Urinary bladder (tissue), 4 donors: Measurements from ENCODE around the gene VPS35L. TPM values are rescaled to one million over a fixed set of nuclear protein-coding genes. Genes with fewer than 3 reads are reported as not detected.

ENCODE experiments used
- DNase-seq: peaks from one replicate; pipeline ENCODE4 v3.0.0-alpha.2; 2015; ENCODE audit errors: extremely low spot score
- H3K27ac ChIP-seq: one replicate; pipeline ENCODE4 v1.5.1; 2013; ENCODE audit warnings: low read depth, mild to moderate bottlenecking, moderate library complexity
- H3K36me3 ChIP-seq: one replicate; pipeline ENCODE4 v1.6.1; 2013; ENCODE audit warnings: mild to moderate bottlenecking, moderate library complexity; ENCODE audit not compliant: insufficient read depth
- H3K4me1 ChIP-seq: one replicate; pipeline ENCODE4 v1.6.1; 2013; ENCODE audit warnings: mild to moderate bottlenecking, moderate library complexity; ENCODE audit not compliant: insufficient read depth
- H3K4me3 ChIP-seq: one replicate; pipeline ENCODE4 v1.5.1; 2013; ENCODE audit warnings: low read depth, low read length
- WGBS: extraction: QIAGEN DNeasy Blood & Tissue Kit; methylation state at CpG from one replicate; pipeline ENCODE4 v1.1.7; 2013; 5-methylcytosine and 5-hydroxymethylcytosine counted together
- polyA plus RNA-seq: library from polyadenylated mRNA; stranded (reverse); fragments of 200-250 nt; gene quantifications from one replicate; pipeline ENCODE4 v1.2.3, GENCODE V29; 2013
- total RNA-seq: library from RNA; depleted of rRNA; stranded (reverse); fragments of >200 nt; gene quantifications from one replicate; pipeline ENCODE4 v1.2.3, GENCODE V29; 2014
- donor health status: healthy with polysubstance abuse.
- donor health status: healthy.

Gene VPS35L
- total and polyA plus RNA-seq, 2 donors, result 33.8 to 46.3 TPM

GRCh38 chr16:19688396-19689024 is 133.0 kb downstream of the VPS35L start:
- 90% methylated on average over 18 of the region's 18 CpGs for WGBS
- H3K4me3 ChIP-seq, result no peak overlapping the region
- no peak overlapping the region for H3K27ac ChIP-seq
- no peaks in the 10 kb centered on the region for H3K4me1 ChIP-seq
- no peak for DNase-seq
- no peaks in the 10 kb centered on the region for H3K36me3 ChIP-seq

GRCh38 chr16:19689342-19689741 is 133.8 kb downstream of the VPS35L start:
- DNase-seq, result no peak
- 97% methylated on average over 5 of the region's 5 CpGs for WGBS
- Histone ChIP-seq H3K27ac (no peak overlapping the region), H3K4me3 (no peak overlapping the region), H3K36me3 (no peaks in the 10 kb centered on the region), H3K4me1 (no peaks in the 10 kb centered on the region)

GRCh38 chr16:19690196-19690595 is 134.7 kb downstream of the VPS35L start:
- Histone ChIP-seq H3K4me3 (no peak overlapping the region), H3K27ac (no peak overlapping the region), H3K36me3 (no peaks in the 10 kb centered on the region), H3K4me1 (no peaks in the 10 kb centered on the region)
- DNase-seq, result no peak
- WGBS, result 67% methylated on average over 4 of the region's 4 CpGs

GRCh38 chr16:19691161-19691711 is 135.7 kb downstream of the VPS35L start:
- no peaks in the 10 kb centered on the region for H3K36me3 ChIP-seq
- WGBS, result 83% methylated on average over 14 of the region's 14 CpGs

GRCh38 chr16:19694989-19695388 is 139.5 kb downstream of the VPS35L start:
- DNase-seq, result no peak
- Histone ChIP-seq H3K36me3 (no peaks in the 10 kb centered on the region), H3K4me3 (no peak overlapping the region), H3K4me1 (no peaks in the 10 kb centered on the region), H3K27ac (no peak overlapping the region)
- WGBS, result 95% methylated on average over 8 of the region's 8 CpGs

More at GRCh38 chr16:19691161-19691711, 135.7 kb downstream of the VPS35L start:
- Histone ChIP-seq H3K4me1 (no peaks in the 10 kb centered on the region), H3K27ac (no peak overlapping the region), H3K4me3 (no peak overlapping the region)
- DNase-seq, result no peak

GRCh38 chr16:19696328-19696727 is 140.8 kb downstream of the VPS35L start:
- no peaks in the 10 kb centered on the region for H3K4me1 ChIP-seq
- H3K4me3 ChIP-seq, result no peak overlapping the region
- DNase-seq, result peak; percentile 56
- H3K27ac ChIP-seq, result no peak overlapping the region
- whole genome bisulfite sequencing, result 19% methylated on average over 10 of the region's 10 CpGs
- H3K36me3 ChIP-seq, result no peaks in the 10 kb centered on the region

- Histone ChIP-seq H3K27ac (peak overlapping the region; percentile 32), H3K4me1 (no peaks in the 10 kb centered on the region), H3K4me3 (no peak overlapping the region), H3K36me3 (no peaks in the 10 kb centered on the region)
- DNase-seq, result no peak
- WGBS, result 91% methylated on average over 15 of the region's 15 CpGs
Measured at GRCh38 chr16:19696961-19697360, 141.5 kb downstream of the VPS35L start.

GRCh38 chr16:19697756-19698318 is 142.3 kb downstream of the VPS35L start:
- no peaks in the 10 kb centered on the region for H3K4me1 ChIP-seq
- 83% methylated on average over 8 of the region's 8 CpGs for WGBS
- H3K27ac ChIP-seq, result no peak overlapping the region
- no peak for DNase-seq
- H3K36me3 ChIP-seq, result no peaks in the 10 kb centered on the region
- no peak overlapping the region for H3K4me3 ChIP-seq

GRCh38 chr16:19698480-19699465 is 143.3 kb downstream of the VPS35L start:
- no peak overlapping the region for H3K27ac ChIP-seq
- no peaks in the 10 kb centered on the region for H3K36me3 ChIP-seq
- H3K4me1 ChIP-seq, result no peaks in the 10 kb centered on the region
- DNase-seq, result no peak
- 88% methylated on average over 19 of the region's 19 CpGs for WGBS
- no peak overlapping the region for H3K4me3 ChIP-seq

GRCh38 chr16:19699472-19699871 is 144.0 kb downstream of the VPS35L start:
- Histone ChIP-seq H3K27ac (no peak overlapping the region), H3K36me3 (no peaks in the 10 kb centered on the region), H3K4me3 (no peak overlapping the region), H3K4me1 (no peaks in the 10 kb centered on the region)
- WGBS, result 96% methylated on average over 8 of the region's 8 CpGs
- DNase-seq, result no peak

- no peak overlapping the region for H3K4me3 ChIP-seq
- H3K4me1 ChIP-seq, result no peaks in the 10 kb centered on the region
- WGBS, result 62% methylated on average over 6 of the region's 6 CpGs
- no peaks in the 10 kb centered on the region for H3K36me3 ChIP-seq
- H3K27ac ChIP-seq, result no peak overlapping the region
- DNase-seq, result no peak
Measured at GRCh38 chr16:19700319-19700781, 144.8 kb downstream of the VPS35L start.

- WGBS, result 85% methylated on average over 3 of the region's 3 CpGs
- no peak for DNase-seq
- Histone ChIP-seq H3K27ac (no peak overlapping the region), H3K36me3 (no peaks in the 10 kb centered on the region), H3K4me1 (no peaks in the 10 kb centered on the region), H3K4me3 (no peak overlapping the region)
Measured at GRCh38 chr16:19701091-19701490, 145.6 kb downstream of the VPS35L start.

GRCh38 chr16:19703172-19703889 is 147.8 kb downstream of the VPS35L start:
- WGBS, result 76% methylated on average over 6 of the region's 6 CpGs
- H3K27ac ChIP-seq, result no peak overlapping the region
- no peaks in the 10 kb centered on the region for H3K4me1 ChIP-seq
- no peaks in the 10 kb centered on the region for H3K36me3 ChIP-seq
- no peak overlapping the region for H3K4me3 ChIP-seq
- DNase-seq, result no peak
